HCT116 (cell line): ENCODE results near the gene TMEM132A.

ENCODE experiments used
- EZH2 ChIP-seq: fragments of 200-600 bp; sonication (generic); IDR thresholded peaks from 2 replicates; pipeline ENCODE4 v1.6.1; 2017; ENCODE audit warnings: antibody characterized with exemption, mixed run types
- JUND ChIP-seq: IDR thresholded peaks from 2 replicates; pipeline ENCODE4 v1.6.1; 2012
- POLR2A ChIP-seq: IDR thresholded peaks from 2 replicates; pipeline ENCODE4 v1.7.0; 2011; ENCODE audit warnings: borderline replicate concordance; ENCODE audit not compliant: insufficient read depth, insufficient read length; ENCODE audit errors: extremely low read depth
- POLR2AphosphoS5 ChIP-seq: IDR thresholded peaks from 2 replicates; pipeline ENCODE4 v1.6.1; 2011; ENCODE audit warnings: mild to moderate bottlenecking, low read depth, low read length, moderate library complexity
- ZFX ChIP-seq: fragments of 450-650 bp; IDR thresholded peaks from 2 replicates; pipeline ENCODE4 v1.6.1; 2017
- ZNF274 ChIP-seq: fragments of 200-500 bp; sonication (Bioruptor generic); IDR thresholded peaks from 2 replicates; pipeline ENCODE4 v1.6.1; 2014; ENCODE audit warnings: mild to moderate bottlenecking, low read depth, low read length, inconsistent platforms
- TF ChIP-seq, protein P1 (sequence below): IDR thresholded peaks from 2 replicates; pipeline ENCODE4 v1.6.1; 2012
- TF ChIP-seq, protein P2 (sequence below), 3 experiments: fragments of 200-600 bp in 1 of 3; sonication (generic) in 1 of 3; IDR thresholded peaks in 2 of 3; conservative IDR thresholded peaks in 1 of 3; 2 replicates each; pipeline ENCODE4 v1.5.1; 2012 to 2017; ENCODE audit warnings: low read depth in 2 of 3, low read length in 2 of 3, antibody characterized with exemption in 1 of 3, borderline replicate concordance in 1 of 3, control low read depth in 1 of 3, mild to moderate bottlenecking in 1 of 3, mixed read lengths in 1 of 3, mixed run types in 1 of 3, moderate library complexity in 1 of 3; ENCODE audit not compliant: insufficient read depth in 1 of 3

DNA sequence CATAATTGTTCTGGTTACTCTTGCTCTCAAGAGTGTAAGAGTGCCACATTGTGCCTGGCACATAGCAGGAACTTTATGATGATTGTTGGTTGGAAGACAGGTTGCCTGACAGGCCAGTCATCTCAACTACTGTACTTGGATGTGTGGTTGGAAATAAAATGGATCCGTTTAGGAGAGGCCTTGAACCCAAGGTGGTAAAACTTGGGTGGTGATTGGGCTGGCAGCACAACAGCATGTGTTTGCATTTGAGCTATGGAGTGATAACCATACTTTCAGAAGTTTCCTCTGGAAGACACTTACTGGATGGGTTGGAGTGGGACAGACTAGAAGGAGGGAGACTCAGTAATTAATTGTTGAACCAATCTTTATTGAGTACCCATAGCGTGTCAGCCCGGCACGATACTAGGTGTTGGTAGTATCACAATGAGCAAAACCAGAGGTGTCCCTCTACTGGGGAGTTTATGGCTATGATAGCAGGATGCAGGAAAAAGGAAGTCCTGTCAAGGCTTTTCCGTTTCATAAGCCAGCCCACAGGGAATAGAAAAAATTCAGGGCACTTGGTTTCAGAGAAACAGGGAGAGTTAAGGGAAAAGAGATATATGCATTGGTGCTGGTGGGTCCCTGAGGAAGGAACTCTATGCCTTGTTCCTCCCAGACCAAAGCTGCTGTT, 13.4 kb upstream of the TMEM132A start:
- TF ChIP-seq EZH2 (no peak), JUND (no peak), POLR2AphosphoS5 (no peak), ZNF274 (no peak), POLR2A (no peak), ZFX (no peak)
- TF ChIP-seq, protein P1, sequence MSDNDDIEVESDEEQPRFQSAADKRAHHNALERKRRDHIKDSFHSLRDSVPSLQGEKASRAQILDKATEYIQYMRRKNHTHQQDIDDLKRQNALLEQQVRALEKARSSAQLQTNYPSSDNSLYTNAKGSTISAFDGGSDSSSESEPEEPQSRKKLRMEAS: no peak
- TF ChIP-seq, protein P2, sequence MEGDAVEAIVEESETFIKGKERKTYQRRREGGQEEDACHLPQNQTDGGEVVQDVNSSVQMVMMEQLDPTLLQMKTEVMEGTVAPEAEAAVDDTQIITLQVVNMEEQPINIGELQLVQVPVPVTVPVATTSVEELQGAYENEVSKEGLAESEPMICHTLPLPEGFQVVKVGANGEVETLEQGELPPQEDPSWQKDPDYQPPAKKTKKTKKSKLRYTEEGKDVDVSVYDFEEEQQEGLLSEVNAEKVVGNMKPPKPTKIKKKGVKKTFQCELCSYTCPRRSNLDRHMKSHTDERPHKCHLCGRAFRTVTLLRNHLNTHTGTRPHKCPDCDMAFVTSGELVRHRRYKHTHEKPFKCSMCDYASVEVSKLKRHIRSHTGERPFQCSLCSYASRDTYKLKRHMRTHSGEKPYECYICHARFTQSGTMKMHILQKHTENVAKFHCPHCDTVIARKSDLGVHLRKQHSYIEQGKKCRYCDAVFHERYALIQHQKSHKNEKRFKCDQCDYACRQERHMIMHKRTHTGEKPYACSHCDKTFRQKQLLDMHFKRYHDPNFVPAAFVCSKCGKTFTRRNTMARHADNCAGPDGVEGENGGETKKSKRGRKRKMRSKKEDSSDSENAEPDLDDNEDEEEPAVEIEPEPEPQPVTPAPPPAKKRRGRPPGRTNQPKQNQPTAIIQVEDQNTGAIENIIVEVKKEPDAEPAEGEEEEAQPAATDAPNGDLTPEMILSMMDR (IDR thresholded peaks at IDR 0.05 in 2 of 3, conservative IDR thresholded peaks at IDR 0.05 in 1 of 3; ENCODE audit: borderline replicate concordance in 1 of 3, insufficient read depth in 1 of 3, low read depth in 2 of 3, low read length in 2 of 3): no peak
